ENCODE measurements around the gene WNK1. TPM values are rescaled to one million over a fixed set of nuclear protein-coding genes. Genes with fewer than 3 reads are reported as not detected.

The WNK1 gene
- polyA plus RNA-seq, 2 of the 4 experiments (the other 2 are of a cell fraction), result 88.4 to 98.0 TPM

- TF ChIP-seq ELK1 (IDR thresholded peaks at IDR 0.05; ENCODE audit: low read depth, low read length), result no peak
- Histone ChIP-seq H3K4me2 (no peak overlapping the region), H3K4me3 (no peak overlapping the region), H3K4me1 (0 out of 3 replicates have a peak, but pooled peaks cover 1% of the 10 kb centered on the region), H3K27ac (no peak overlapping the region), H3K9me3 (no peaks in the 10 kb centered on the region)
- DNase-seq (ENCODE audit: low read depth in 1 of 2, low spot score in 1 of 2) (no peak), FAIRE-seq (no peak), ATAC-seq (no peak)
- WGBS (ENCODE audit: missing lambda C conversion rate), result 94% methylated on average over 6 of the region's 6 CpGs
- POLR2A ChIA-PET, result no interaction called here
- CTCF ChIA-PET, result no interaction called here
These were observed 190.7 kb downstream of the WNK1 start for GRCh38 chr12:943051-943450.

GRCh38 chr12:944211-944610 is 191.8 kb downstream of the WNK1 start:
- no peak for FAIRE-seq
- POLR2A ChIA-PET, result no interaction called here

GRCh38 chr12:946212-946611 is 193.8 kb downstream of the WNK1 start:
- POLR2A ChIA-PET, result no interaction called here
- CTCF ChIA-PET, result interaction anchor here (0.6 to 2.0 kb wide), 4 partner anchors 85 to 376 kb away, joined by 3 to 5 read pairs (median 3); no protein-coding TSS in a partner anchor
- H3K27ac ChIP-seq, result no peak overlapping the region
- H3K4me1 ChIP-seq, result 0 out of 3 replicates have a peak, but pooled peaks cover 4% of the 10 kb centered on the region
- no peak overlapping the region for H3K4me2 ChIP-seq
- FAIRE-seq (no peak), DNase-seq (ENCODE audit: low read depth in 1 of 2, low spot score in 1 of 2) (no peak), ATAC-seq (no peak)
- TF ChIP-seq HEYL (CRISPR knock-in tag; IDR thresholded peaks at IDR 0.05), result no peak
- no peak for TF ChIP-seq ZFP36 (IDR thresholded peaks at IDR 0.05; ENCODE audit: borderline replicate concordance, partially characterized antibody)
- TF ChIP-seq NPAS2 (CRISPR knock-in tag; IDR thresholded peaks at IDR 0.05; ENCODE audit: borderline replicate concordance), result no peak
- no peak for TF ChIP-seq MAFK (IDR thresholded peaks at IDR 0.05; ENCODE audit: partially characterized antibody)
- TF ChIP-seq POLR2A (IDR thresholded peaks at IDR 0.05; ENCODE audit: low read length), result no peak
- no peak for TF ChIP-seq CHD2 (IDR thresholded peaks at IDR 0.05; ENCODE audit: low read length, partially characterized antibody)
- TF ChIP-seq RAD21 (conservative IDR thresholded peaks at IDR 0.05 in 1 of 2, IDR thresholded peaks at IDR 0.05 in 1 of 2), result no peak
- TF ChIP-seq MYC (IDR thresholded peaks at IDR 0.05; ENCODE audit: borderline replicate concordance, low read length), result no peak
- TF ChIP-seq HOXA7 (CRISPR knock-in tag; IDR thresholded peaks at IDR 0.05), result no peak
- no peak overlapping the region for H3K4me3 ChIP-seq
- no peaks in the 10 kb centered on the region for H3K9me3 ChIP-seq

More at GRCh38 chr12:944211-944610, 191.8 kb downstream of the WNK1 start:
- DNase-seq (ENCODE audit: low read depth in 1 of 2, low spot score in 1 of 2) (no peak), ATAC-seq (no peak)
- CTCF ChIA-PET, result interaction anchor here (2.0 kb wide), 1 partner anchor 148 kb away, joined by 5 read pairs; no protein-coding TSS in a partner anchor
- Histone ChIP-seq H3K27ac (no peak overlapping the region), H3K4me2 (no peak overlapping the region), H3K4me3 (no peak overlapping the region), H3K4me1 (0 out of 3 replicates have a peak, but pooled peaks cover 4% of the 10 kb centered on the region), H3K9me3 (no peaks in the 10 kb centered on the region)
- TF ChIP-seq ZNF302 (CRISPR knock-in tag; IDR thresholded peaks at IDR 0.05) (no peak), MAFK (IDR thresholded peaks at IDR 0.05; ENCODE audit: partially characterized antibody) (no peak), ATOH8 (CRISPR knock-in tag; IDR thresholded peaks at IDR 0.05; ENCODE audit: low read depth) (no peak), NPAS2 (CRISPR knock-in tag; IDR thresholded peaks at IDR 0.05; ENCODE audit: borderline replicate concordance) (no peak), NFE2L2 (conservative IDR thresholded peaks at IDR 0.05; ENCODE audit: low read length) (no peak), HDAC2 (IDR thresholded peaks at IDR 0.05) (no peak), HEYL (CRISPR knock-in tag; IDR thresholded peaks at IDR 0.05) (no peak), HOXB13 (CRISPR knock-in tag; IDR thresholded peaks at IDR 0.05; ENCODE audit: low read depth) (no peak), POLR2AphosphoS2 (conservative IDR thresholded peaks at IDR 0.05; ENCODE audit: low read length) (no peak), TFCP2L1 (CRISPR knock-in tag; IDR thresholded peaks at IDR 0.05) (no peak), BCL3 (IDR thresholded peaks at IDR 0.05) (no peak), ZC3H11A (IDR thresholded peaks at IDR 0.05) (no peak), RNF2 (IDR thresholded peaks at IDR 0.05; ENCODE audit: borderline replicate concordance, low read depth) (no peak), CEBPB (IDR thresholded peaks at IDR 0.05) (no peak), EHMT2 (IDR thresholded peaks at IDR 0.05; ENCODE audit: low read depth) (no peak), E2F6 (IDR thresholded peaks at IDR 0.05; ENCODE audit: borderline replicate concordance, low read depth) (no peak), GATA3 (IDR thresholded peaks at IDR 0.05; ENCODE audit: borderline replicate concordance) (no peak)
- 94% methylated on average over 7 of the region's 7 CpGs for WGBS (ENCODE audit: missing lambda C conversion rate)

Measured in A549 (cell line).